GM12878 (cell line): ENCODE data around the gene FAM219A. TPM values are rescaled to one million over a fixed set of nuclear protein-coding genes. Genes with fewer than 3 reads are reported as not detected.

Experiments used
- E4F1 ChIP-seq: fragments of 450-650 bp; IDR thresholded peaks from 2 replicates; pipeline ENCODE4 v1.6.1; 2018; ENCODE audit warnings: borderline replicate concordance, mild to moderate bottlenecking; ENCODE audit not compliant: partially characterized antibody
- EP300 ChIP-seq, 2 experiments: fragments of 150-350 bp in 1 of 2; IDR thresholded peaks; 2 replicates each; pipeline ENCODE4 v1.6.1; 2011 to 2012; ENCODE audit warnings: low read depth in 2 of 2, low read length in 2 of 2, borderline replicate concordance in 1 of 2, improper control_type of control experiment in 1 of 2, inconsistent platforms in 1 of 2; ENCODE audit not compliant: control insufficient read depth in 1 of 2
- FOXK2 ChIP-seq: fragments of 450-650 bp; IDR thresholded peaks from 2 replicates; pipeline ENCODE4 v1.6.1; 2017; ENCODE audit warnings: mild to moderate bottlenecking, moderate library complexity
- JUND ChIP-seq: IDR thresholded peaks from 2 replicates; pipeline ENCODE4 v1.6.1; 2012; ENCODE audit warnings: low read depth, mild to moderate bottlenecking, low read length, improper control_type of control experiment, moderate library complexity
- MXI1 ChIP-seq: fragments of 150-350 bp; IDR thresholded peaks from 2 replicates; pipeline ENCODE4 v1.6.1; 2011; ENCODE audit warnings: low read depth, mild to moderate bottlenecking, inconsistent platforms, low read length, improper control_type of control experiment
- MYC ChIP-seq: IDR thresholded peaks from 2 replicates; pipeline ENCODE4 v1.6.1; 2011; ENCODE audit warnings: mild to moderate bottlenecking, low read length, moderate library complexity, inconsistent platforms; ENCODE audit not compliant: insufficient read depth, insufficient replicate concordance, insufficient read length, severe bottlenecking
- POLR2A ChIP-seq: IDR thresholded peaks from 2 replicates; pipeline ENCODE4 v1.6.1; 2011; ENCODE audit warnings: low read depth, mild to moderate bottlenecking, low read length
- RB1 ChIP-seq: fragments of 450-650 bp; formaldehyde crosslinking; IDR thresholded peaks from 2 replicates; pipeline ENCODE4 v1.6.1; 2017; ENCODE audit warnings: mild to moderate bottlenecking, borderline replicate concordance
- RCOR1 ChIP-seq: conservative IDR thresholded peaks from 2 replicates; pipeline ENCODE4 v1.6.1; 2012; ENCODE audit warnings: low read depth, low read length, improper control_type of control experiment
- STAT1 ChIP-seq: fragments of 450-650 bp; conservative IDR thresholded peaks from 2 replicates; pipeline ENCODE4 v1.6.1; 2014; ENCODE audit warnings: antibody characterized with exemption, mild to moderate bottlenecking
- ZBTB4 ChIP-seq: fragments of 450-650 bp; formaldehyde crosslinking; IDR thresholded peaks from 2 replicates; pipeline ENCODE4 v1.4.0; 2022; ENCODE audit warnings: mild to moderate bottlenecking, moderate library complexity
- polyA plus RNA-seq, 11 experiments: library from polyadenylated mRNA; depleted of rRNA in 4 of 11; unstranded in 6 of 11; stranded (reverse) in 5 of 11; fragments of >200 nt; fragmentation: Nextera tagmentation in 4 of 11; fragmentation: Illumina TruSeq in 1 of 11; extraction: Ambion mirVana in 4 of 11; extraction: Trizol in 1 of 11; gene quantifications; 1 replicate in 1 of 11; 2 replicates in 10 of 11; pipeline versions ENCODE4 v1.2.1 to v1.2.3, GENCODE V29; 2011 to 2016; ENCODE audit warnings: inconsistent platforms in 2 of 11, missing spikeins in 2 of 11, low read depth in 1 of 11
- total RNA-seq, 4 experiments: library from RNA; depleted of rRNA in 3 of 4; stranded (reverse); fragments of >200 nt in 3 of 4; fragmentation: Illumina TruSeq in 1 of 4; extraction: Trizol in 1 of 4; gene quantifications; 2 replicates each; pipeline versions ENCODE4 v1.2.1 to v1.2.3, GENCODE V29; 2013 to 2021

The FAM219A gene
- total and polyA plus RNA-seq, 10 of the 15 experiments (the other 5 are each of a cell fraction or from before 2014, with no cell fraction given): 0.11 to 2.0 (median 0.71) TPM

GRCh38 chr9:34459941-34460340, 1.6 kb upstream of the FAM219A start (continued):
- TF ChIP-seq ZBTB4 (CRISPR knock-in tag) (no peak), STAT1 (no peak), RCOR1 (no peak), E4F1 (no peak), FOXK2 (no peak), POLR2A (no peak), EP300 (IDR thresholded peaks at IDR 0.05; ENCODE audit: borderline replicate concordance in 1 of 2, control insufficient read depth in 1 of 2, low read depth in 2 of 2, low read length in 2 of 2) (no peak), JUND (no peak), MYC (no peak), RB1 (no peak), MXI1 (no peak)
